ENCODE results near the gene WAC. TPM values are rescaled to one million over a fixed set of nuclear protein-coding genes. Genes with fewer than 3 reads are reported as not detected.

Gene WAC
- total RNA-seq, 1 experiment from 2014 or later = 41.1 TPM

- no peak for DNase-seq (ENCODE audit: low read depth)
Observed at GRCh38 chr10:28666751-28667467, 134.0 kb downstream of the WAC start.

- peak; percentile 31 for DNase-seq (ENCODE audit: low read depth)
Observed at GRCh38 chr10:28668363-28669226, 135.7 kb downstream of the WAC start.

- no peak for DNase-seq (ENCODE audit: low read depth)
Observed at GRCh38 chr10:28669227-28670173, 136.6 kb downstream of the WAC start.

Other genes with a start within 250 kb of the WAC start
- 0.94 and 1.7 TPM in 2 replicates for gene MPP7, start 230.1 kb upstream of the WAC start, total RNA-seq (2014; rRNA removed; shearing (Covaris generic))
- 23.1 and 23.7 TPM in 2 replicates for gene BAMBI, start 144.4 kb downstream of the WAC start, total RNA-seq (2014; rRNA removed; shearing (Covaris generic))